Fibroblast of skin of left quadriceps (primary cell): ENCODE results near the gene NAV3.

ENCODE experiments used
- DNase-seq, 2 experiments: peaks; one replicate each; pipeline ENCODE4 v3.0.0-alpha.2; 2013; ENCODE audit warnings: low read depth in 2 of 2

The NAV3 gene

DNA sequence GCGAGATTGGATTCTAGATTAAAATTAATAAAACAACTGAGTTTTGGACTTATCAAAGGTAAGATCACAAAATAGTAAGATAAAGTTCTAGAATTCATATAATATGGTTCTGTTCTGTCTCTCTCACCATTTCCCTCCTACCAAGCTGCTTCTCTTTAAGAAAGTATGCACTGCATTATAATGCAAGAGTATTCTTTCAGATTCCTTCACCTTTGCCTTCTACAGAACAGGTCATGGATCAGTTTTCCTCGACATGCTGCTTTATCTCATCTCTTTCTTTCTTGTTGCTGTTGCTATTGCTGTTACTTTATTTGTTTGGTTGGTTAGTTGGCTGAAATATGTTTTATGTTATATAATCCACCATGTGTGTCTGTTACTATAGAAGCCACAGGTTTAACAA is 357.0 kb downstream of the NAV3 start:
- DNase-seq = no peak

DNA sequence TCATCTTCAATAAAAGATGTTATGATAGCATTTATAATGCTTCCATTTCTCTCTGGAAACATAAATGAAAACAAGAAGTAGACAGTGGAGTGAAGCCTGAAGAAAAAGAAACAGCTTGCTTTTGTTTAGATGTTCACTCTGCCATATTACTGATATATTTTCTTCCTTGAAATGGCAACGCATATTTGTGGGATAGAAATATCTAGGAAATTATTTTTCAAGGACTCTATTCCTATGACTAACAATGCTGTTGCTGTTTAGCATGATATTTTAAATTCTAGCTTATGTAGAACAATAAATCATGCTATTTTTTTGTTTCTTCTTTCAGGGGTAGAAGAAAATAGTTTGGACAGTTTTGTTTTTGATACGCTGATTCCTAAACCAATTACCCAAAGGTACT is 359.0 kb downstream of the NAV3 start:
- peak in 1 of 2 experiments; percentile 28 for DNase-seq

DNA sequence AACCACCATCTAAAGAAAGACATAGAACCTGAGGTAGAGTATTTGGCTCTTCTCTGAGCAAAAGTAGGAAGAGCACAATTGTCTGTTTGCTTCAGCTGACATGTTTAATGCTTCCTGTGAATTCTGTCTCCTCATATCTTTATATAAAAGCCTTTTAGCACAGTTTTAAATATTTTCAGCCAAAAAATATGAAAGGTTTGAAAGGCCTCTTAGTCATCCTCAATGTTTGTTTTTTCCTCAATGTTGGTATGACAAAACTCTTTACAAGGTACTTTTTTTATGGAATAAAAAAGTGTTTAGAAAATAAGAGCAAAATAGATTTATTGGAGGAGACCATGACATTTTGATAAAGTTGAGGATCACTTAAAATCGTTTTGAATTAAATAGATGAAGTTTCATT is 360.9 kb downstream of the NAV3 start:
- DNase-seq = no peak

DNA sequence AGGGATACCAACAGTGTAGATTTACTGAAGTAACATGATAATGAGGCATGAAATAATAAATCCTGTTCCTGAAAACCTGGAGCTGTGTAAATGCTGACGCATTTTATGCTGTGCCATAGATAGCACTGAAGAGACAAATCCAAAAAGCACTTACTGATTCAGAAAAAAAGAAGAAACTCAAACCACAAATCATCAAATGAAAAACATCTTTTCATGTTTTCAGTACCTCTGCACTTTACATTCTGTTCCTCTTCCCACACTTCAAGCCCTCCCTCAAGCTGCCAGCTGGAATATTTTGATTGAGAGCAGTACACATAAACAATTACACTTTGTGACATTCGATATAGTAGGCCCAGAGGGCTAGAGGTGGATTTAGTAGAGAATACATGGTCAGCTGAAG is 362.3 kb downstream of the NAV3 start:
- peak in 1 of 2 experiments; percentile 39 for DNase-seq

DNA sequence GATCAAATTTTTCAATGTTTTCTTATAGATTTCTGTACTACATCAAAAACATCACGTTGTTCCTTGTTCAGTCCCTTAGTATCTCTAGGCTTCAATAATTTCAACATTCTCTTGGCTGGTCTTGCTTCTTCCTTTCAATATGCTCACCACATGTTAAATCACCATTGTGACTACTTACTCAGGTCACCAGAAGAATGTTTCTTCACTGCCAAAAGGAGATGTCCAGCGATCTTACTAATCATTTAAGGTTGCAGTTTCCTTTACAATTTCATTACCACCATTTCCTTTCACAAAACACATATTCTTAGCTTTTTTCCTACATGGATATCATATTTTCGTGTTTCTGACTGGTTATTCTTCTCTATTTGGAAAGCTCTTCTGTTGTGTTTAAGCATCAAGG is 363.8 kb downstream of the NAV3 start:
- peak; percentile 91 for DNase-seq

DNA sequence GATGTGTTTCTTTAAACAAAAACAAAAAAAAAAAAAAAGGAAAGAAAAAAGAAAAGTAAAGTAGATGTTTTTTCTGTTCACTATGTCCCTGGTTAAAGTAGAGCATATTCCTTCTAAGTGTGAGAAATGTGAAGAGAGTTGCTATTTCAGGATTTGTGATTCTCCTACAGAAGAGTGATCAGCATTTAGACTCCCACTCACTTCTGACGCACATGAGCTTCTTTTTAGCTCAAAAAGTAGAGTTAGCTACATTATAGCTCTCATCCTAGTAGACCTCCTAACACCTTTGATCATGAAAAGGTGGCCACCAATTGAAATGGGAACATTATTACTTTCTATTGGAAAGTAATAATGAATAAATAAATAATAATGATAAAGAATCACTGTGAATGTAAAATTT is 368.2 kb downstream of the NAV3 start:
- DNase-seq = no peak

DNA sequence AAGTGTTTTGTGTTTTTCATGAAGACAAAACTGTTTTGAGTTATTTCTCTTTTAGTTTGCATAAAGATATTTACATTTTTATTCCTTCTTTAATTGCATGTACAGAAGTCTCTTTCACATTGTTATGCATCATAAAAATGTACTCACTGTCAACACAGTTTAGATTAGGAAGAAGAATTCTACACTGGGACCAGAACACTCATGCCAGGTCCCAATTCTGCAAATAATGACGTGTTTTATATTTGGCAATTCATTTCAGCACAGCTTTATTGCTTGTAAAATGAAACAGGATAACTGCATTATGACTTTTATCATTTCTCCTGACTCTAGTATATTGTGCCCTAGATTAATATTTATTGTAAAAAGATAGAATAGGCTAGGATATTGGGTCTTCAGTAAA is 369.2 kb downstream of the NAV3 start:
- DNase-seq = no peak

DNA sequence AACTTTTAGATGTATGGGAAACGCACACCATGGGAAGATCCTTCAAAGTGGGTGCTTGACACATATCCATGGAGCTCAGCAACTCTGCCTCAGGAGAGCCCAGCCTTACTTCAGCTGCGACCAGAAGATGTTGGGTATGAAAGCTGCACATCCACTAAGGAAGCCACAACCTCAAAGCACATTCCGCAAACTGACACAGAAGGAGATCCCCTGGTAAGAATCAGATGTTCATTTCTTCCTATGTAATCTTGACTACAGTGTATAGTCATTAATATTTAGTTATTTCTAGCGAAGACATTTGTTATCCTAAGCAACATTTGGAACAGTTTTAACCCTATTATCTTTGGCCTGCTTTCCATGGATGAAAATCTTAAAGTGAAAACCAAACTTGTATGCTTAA is 374.2 kb downstream of the NAV3 start:
- peak in 1 of 2 experiments; percentile 24 for DNase-seq

DNA sequence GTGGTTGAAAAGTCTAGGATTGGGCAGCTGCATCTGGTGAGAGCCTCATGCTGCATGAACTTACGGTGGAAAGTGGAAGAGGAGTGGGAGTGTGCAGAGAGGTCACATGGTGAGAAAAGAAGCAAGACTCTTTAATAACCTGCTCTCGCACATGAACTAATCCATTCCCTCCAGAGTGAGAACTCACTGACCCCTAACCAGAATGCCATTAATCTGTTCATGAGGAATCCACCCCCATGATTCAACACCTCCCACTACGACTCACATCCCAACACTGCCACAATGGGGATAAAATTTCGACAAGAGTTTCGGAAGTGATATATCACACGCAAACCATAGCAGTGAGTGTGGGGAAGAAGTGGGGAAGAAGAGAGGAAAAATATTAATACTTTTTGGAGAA is 377.4 kb downstream of the NAV3 start:
- DNase-seq = peak; percentile 40 to 50

DNA sequence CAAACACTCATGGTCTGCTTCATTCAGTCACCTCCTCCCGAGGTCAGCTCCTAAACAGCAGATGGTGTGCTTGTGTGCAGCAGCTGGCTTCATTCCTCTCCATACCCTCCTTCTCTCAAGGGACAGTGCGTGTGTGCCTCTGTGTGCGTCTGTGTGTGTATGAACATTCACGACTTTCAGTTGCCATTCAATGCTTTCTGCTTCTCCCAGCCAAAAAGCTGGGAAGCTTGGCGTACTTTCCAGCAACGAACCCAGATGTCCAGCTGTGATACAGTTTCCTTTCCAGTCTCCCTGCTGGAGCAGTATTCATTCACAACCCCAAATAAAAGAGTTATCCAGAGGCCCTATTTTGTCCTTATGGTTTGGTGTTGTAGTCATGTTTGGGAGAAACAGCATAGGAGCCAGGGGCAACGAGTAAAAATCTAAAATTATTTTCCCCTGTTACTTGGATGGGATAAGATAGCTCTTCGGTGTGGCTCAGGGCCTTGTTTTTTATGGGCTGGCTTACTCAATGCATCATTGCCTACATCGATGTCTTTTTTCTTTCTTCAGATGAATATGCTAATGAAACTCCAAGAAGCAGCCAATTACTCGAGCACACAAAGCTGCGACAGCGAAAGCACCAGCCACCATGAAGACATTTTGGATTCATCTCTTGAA is 379.3 kb downstream of the NAV3 start:
- DNase-seq = peak in 1 of 2 experiments; percentile 30

DNA sequence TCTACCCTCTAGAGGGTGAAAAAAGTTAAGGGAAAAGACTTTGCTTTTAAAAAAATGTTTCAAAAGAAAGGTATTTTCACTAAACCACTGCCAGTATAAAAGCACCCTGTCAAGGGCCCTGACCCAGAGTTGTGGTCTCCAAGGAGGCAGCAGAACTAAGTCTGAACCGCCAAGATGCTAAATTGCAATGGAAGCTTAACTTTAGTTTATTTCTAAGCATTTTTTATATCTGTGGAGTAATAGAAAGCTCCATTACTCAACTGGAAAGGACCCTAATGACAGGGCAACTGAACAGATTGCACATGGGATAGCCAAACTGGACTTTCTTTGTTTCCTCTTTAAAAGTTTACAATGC is 379.8 kb downstream of the NAV3 start:
- DNase-seq = no peak

DNA sequence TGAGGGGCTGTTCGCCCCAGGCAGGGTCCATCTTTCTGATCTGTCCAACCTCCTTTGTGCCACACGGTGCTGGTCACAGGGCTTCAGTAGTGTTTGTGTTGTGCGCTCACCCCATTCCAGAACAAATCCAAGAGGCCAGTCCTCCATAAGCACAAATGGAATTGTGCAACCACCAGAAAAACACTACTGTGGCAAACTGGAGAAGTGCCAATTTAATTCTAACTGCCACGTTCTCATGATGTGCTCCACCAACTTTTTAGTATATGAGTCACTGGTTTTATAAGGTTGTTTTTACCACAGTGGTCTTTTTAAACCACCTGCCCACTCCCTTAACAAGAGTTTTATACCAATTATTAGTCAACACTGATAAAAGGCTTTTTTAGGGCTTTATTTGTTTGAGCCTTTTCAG is 380.2 kb downstream of the NAV3 start:
- DNase-seq = peak; percentile 62 to 65

DNA sequence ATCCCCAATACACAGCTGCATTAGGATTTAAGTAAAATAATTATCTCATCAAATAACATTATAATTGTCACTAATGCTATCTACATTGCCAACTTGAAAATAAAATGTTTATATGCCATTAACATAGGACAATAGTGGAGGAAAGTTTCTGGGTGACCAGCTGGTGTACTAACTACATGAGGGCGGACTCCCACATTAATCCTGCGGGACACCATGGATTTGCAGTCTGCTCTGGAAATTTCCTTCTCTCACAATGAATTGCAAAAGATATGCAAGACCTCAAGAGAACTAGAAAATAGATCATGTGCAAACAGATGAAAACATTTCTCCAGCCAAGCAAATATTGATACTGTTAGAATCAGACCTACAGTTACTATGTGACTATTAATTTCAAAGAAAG is 390.1 kb downstream of the NAV3 start:
- no peak for DNase-seq

DNA sequence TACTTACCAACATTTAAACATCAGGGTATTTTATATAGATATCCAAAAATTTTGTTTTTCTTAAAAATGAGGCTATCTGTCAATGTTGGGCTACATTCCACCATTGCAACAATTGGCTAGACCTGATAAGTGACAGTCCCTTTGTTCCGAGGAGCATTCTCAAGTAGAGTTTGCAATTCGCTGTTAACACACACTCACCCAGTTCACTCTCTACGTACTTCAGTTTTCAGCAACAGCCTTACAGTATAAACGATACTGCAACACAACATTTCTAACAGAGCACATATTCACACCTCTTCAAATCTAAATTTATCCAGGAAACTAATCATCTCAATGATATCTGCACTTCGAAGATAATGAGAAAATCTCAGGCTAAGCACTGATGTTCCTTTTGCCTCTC is 393.5 kb downstream of the NAV3 start:
- no peak for DNase-seq

DNA sequence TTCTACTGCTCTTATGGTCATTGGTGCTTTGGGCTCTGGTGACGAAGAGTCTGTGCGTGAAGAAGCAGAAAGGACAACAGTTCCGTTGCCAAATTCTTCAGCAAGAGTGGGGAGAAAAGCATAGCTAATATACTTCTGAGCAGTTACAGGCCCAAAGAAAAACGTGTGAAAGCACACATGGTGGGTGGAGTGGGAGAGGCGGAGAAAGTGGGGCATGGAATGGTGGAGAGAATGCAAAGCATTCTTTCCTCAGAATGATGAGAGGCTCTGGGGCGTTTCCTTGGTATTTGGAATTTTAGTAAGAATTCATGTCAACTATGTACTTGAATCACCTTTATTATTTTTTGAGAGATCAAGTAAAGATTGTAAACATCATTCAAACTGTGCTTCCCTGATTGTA is 396.1 kb downstream of the NAV3 start:
- DNase-seq = no peak

DNA sequence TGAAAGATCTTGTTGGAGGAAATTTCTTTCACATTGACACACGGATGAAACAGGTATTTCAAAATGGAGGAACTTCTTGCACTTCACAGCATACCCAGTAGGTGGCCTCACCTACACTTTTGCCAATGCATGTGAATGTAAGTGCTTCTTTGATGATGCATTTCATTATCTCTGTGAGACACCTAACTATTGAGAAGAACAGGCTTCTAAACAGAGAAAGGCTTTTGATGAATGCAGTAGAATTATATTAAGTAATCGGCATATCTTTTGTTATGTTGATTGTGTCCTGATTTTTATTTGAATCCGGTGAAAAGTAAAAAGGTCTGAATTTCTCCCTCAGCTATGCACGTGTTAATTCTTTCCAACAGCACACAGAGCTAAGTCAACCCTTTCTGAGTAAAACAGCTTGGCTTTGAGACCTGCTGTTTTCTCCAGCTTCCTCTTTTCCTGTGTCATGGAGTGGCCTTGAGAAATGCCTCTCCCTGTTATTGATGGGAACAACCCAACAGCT is 399.0 kb downstream of the NAV3 start:
- no peak for DNase-seq

DNA sequence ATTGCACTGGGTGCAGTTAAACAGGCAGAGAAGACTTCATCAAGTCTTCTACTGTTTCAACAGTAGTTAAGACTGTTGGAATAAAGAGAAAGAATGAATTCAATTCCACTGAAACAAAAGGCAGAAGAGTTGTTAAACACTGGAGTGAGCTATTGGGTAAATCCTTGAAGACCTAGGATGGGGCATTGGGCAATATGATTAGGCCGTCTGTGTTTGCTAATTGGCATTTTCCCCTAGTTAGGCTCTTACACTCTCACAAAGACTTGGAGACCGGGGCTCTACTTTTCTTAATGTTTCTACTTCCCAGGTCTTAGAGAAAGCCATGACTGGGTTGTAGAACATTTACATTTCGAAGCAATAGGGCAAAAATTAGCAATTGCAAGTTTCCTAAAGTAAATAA is 402.1 kb downstream of the NAV3 start:
- DNase-seq = no peak

DNA sequence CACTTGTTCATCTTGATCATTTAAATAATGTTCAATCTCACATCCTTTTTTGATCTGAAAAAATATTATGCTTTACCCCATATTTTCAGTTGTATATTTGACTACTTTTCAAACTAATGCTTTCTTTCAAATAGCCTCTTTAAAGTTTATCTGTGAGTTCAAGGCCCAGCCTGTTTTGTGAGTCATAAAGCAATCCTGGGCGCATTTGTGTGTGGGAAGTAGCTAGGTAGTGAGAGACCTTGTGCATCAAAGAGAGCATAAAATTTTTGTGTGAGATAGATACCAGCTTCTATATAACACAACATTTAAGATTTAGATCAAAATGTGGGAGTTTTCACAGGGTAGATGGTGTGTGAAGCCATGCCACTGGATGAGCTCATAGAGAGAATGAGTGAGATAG is 405.6 kb downstream of the NAV3 start:
- no peak for DNase-seq

DNA sequence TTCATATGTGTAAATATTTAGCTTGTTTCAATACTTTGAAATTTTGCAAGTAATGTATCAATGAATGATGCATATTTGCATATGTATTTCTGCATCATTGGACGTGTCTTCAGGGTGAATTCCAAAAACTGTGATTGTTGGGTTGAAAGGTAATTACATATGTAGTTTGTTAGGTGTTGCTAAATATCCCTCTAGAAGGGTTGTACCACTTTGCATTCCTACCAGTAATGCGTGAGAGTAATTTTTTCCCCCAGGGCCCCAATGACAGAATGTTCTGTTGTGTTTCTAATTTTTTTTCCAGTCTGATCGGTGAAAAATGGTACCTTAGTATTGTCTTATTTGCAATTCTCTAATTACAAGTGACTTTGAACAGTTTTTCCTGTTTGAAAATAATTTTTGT is 408.9 kb downstream of the NAV3 start:
- no peak for DNase-seq

DNA sequence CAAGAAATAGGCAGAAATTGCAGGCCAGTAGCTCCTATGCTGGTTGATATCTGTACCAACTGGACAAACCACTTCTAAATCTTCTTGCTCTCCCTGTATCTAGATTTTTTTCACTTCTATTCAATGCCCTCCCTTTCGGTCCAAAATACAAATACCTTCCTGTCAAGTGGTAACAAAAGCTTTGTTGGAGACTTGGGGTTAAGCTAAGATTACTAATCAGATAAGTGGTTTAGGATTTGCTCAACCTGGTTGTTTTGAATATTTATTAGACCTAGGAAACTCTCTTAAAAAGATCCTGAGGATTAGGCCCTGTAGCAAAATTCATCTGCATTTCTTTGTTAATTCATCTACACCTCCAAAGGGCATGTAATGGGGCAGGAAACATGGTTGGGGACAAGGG is 410.1 kb downstream of the NAV3 start:
- no peak for DNase-seq

DNA sequence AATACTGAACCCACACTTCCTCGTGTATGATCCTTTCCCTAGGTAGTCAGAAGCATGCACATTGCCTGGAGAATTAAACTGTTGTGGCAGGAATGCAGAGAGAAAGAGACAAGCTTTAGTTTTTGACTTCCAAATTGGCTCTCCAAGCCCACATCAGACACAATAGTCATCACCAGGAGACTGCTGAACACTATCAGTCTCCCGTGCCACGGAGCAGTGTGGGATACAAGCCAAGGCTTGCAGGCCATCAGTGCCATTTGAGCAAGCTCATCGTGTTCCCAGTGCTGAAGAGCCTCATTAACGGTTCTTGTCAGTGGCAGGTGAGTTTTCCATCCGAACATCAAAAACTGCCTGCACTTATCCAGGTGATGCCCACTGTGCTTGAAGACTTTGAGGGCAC is 410.8 kb downstream of the NAV3 start:
- no peak for DNase-seq

DNA sequence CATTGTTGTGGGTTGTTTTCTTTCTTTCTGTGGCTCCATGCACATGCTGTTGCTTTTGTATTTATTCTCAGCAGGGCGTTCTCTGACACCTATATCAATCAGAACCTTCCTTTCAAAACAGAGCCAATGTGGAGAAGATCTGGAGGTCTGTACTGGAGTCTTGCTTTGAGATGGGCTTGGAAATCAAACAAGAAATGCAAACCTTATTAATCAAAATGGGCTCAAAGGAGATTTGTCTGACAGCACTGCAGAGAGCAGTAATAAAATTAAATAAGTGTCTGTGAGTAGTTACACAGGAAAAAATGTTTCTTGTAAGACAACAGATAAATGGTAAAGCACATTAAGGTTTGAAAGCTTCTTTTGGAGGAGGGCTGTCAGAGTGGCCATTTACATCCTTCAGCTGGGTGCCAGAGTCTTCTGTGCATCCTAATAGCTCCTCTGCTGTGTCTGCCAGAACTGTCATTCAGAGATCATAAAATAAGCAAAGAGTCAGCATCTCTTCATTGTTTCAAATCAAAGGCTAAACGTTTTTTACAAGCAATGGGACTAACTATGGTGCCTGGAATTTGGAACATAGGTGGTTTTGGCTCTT is 414.3 kb downstream of the NAV3 start:
- DNase-seq = no peak

DNA sequence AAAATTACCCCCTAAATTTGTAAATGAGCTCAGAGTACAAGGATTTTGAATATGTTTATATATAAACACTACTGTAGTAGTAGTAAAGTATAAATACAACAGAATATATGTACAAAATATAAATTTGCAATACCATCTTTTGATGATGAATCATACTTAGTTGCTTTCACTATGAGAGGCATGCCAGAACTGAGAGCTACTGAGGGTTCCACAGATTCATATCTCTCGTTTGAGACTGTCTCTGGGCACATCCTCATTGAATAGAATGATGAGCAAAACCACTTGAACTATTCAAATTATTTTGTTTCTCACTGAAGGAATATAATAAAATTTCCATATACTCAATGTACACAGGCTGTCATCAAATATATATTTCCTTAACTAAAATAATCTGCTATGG is 417.6 kb downstream of the NAV3 start:
- no peak for DNase-seq

DNA sequence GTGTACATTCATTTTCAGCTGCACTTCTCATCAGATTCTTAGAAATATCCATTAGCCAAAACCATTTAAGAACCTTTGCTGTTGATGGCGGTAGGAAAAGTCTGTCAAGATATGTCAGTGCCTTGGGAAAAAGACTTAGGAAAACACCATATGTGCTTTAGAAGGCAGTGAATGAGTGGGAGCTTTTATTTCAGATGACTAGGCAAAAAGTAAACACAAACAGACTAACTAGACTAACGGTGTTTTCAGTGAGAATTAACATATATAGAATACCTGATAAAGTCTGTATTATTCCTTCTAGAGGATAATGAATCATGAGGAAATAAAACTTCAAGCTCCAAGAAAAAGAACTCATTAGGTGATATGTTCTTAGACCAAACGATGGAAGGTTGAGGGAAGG is 418.9 kb downstream of the NAV3 start:
- DNase-seq = no peak
